ENCODE measurements around the gene IAPP. TPM values are rescaled to one million over a fixed set of nuclear protein-coding genes. Genes with fewer than 3 reads are reported as not detected.

IAPP gene
- total and polyA plus RNA-seq, 9 of the 15 experiments (the other 6 are each of a cell fraction or from before 2014, with no cell fraction given): not detected

DNA sequence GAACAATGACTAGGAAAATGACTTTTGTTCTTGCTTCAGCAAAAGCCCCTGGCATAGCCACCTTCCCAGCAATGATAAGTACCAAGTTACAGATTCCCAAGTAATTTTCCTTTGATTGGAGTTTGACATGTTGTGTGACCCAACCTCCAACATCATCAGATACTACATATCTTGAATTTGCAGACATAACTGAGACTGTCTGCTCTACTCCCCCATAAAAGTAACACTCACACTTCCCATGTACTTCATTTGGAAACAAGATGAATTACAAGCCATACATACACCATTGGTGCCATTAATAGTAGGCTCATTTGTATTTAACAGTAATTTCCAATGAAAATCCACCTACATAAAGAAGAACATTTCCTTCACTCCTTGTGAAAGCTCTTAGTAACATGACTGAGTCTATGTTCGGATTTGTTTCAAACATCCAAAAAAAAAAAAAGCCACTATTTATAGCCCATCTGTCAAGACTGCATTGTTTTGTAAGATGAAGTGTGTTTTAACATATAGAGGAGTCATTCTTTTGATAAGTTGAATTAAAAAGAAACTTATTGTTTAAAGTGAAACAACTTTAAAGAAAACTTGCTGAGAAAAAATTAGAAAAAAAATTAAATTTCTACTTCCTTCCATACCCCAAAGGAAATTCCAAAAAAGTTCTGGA lies 26.0 kb upstream of the IAPP start (continued):
- TF ChIP-seq, protein P1, sequence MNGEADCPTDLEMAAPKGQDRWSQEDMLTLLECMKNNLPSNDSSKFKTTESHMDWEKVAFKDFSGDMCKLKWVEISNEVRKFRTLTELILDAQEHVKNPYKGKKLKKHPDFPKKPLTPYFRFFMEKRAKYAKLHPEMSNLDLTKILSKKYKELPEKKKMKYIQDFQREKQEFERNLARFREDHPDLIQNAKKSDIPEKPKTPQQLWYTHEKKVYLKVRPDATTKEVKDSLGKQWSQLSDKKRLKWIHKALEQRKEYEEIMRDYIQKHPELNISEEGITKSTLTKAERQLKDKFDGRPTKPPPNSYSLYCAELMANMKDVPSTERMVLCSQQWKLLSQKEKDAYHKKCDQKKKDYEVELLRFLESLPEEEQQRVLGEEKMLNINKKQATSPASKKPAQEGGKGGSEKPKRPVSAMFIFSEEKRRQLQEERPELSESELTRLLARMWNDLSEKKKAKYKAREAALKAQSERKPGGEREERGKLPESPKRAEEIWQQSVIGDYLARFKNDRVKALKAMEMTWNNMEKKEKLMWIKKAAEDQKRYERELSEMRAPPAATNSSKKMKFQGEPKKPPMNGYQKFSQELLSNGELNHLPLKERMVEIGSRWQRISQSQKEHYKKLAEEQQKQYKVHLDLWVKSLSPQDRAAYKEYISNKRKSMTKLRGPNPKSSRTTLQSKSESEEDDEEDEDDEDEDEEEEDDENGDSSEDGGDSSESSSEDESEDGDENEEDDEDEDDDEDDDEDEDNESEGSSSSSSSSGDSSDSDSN (IDR thresholded peaks at IDR 0.05; ENCODE audit: borderline replicate concordance in 1 of 2, low read depth in 2 of 2, low read length in 2 of 2): no peak
- TF ChIP-seq SUPT5H (IDR thresholded peaks at IDR 0.05) (no peak), KAT2B (IDR thresholded peaks at IDR 0.05; ENCODE audit: low read depth, low read length) (no peak), ZNF12 (CRISPR knock-in tag; IDR thresholded peaks at IDR 0.05) (no peak), BHLHE40 (IDR thresholded peaks at IDR 0.05; ENCODE audit: low read length) (no peak), U2AF2 (optimal IDR thresholded peaks at IDR 0.05; ENCODE audit: low read depth, low read length) (no peak), NCOA4 (IDR thresholded peaks at IDR 0.05; ENCODE audit: partially characterized antibody) (no peak), FOXP1 (CRISPR knock-in tag; IDR thresholded peaks at IDR 0.05) (no peak), SPI1 (IDR thresholded peaks at IDR 0.05; ENCODE audit: borderline replicate concordance, low read depth, low read length) (no peak), BCL6 (CRISPR knock-in tag; IDR thresholded peaks at IDR 0.05) (no peak), NONO (IDR thresholded peaks at IDR 0.05; ENCODE audit: low read depth in 2 of 2, low read length in 1 of 2) (no peak), NR2F6 (CRISPR knock-in tag; IDR thresholded peaks at IDR 0.05) (no peak), DPF2 (IDR thresholded peaks at IDR 0.05) (peak; percentile 77; the same call in 1 of the 2 replicates), MAZ (CRISPR knock-in tag; conservative IDR thresholded peaks at IDR 0.05 in 1 of 2, IDR thresholded peaks at IDR 0.05 in 1 of 2) (no peak), SMARCE1 (IDR thresholded peaks at IDR 0.05) (peak; percentile 56)
- TF ChIP-seq, protein P2, sequence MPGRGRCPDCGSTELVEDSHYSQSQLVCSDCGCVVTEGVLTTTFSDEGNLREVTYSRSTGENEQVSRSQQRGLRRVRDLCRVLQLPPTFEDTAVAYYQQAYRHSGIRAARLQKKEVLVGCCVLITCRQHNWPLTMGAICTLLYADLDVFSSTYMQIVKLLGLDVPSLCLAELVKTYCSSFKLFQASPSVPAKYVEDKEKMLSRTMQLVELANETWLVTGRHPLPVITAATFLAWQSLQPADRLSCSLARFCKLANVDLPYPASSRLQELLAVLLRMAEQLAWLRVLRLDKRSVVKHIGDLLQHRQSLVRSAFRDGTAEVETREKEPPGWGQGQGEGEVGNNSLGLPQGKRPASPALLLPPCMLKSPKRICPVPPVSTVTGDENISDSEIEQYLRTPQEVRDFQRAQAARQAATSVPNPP (IDR thresholded peaks at IDR 0.05; ENCODE audit: borderline replicate concordance, insufficient read depth, insufficient read length): no peak
- TF ChIP-seq, protein P3, sequence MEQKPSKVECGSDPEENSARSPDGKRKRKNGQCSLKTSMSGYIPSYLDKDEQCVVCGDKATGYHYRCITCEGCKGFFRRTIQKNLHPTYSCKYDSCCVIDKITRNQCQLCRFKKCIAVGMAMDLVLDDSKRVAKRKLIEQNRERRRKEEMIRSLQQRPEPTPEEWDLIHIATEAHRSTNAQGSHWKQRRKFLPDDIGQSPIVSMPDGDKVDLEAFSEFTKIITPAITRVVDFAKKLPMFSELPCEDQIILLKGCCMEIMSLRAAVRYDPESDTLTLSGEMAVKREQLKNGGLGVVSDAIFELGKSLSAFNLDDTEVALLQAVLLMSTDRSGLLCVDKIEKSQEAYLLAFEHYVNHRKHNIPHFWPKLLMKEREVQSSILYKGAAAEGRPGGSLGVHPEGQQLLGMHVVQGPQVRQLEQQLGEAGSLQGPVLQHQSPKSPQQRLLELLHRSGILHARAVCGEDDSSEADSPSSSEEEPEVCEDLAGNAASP (IDR thresholded peaks at IDR 0.05): no peak
- TF ChIP-seq, protein P4, sequence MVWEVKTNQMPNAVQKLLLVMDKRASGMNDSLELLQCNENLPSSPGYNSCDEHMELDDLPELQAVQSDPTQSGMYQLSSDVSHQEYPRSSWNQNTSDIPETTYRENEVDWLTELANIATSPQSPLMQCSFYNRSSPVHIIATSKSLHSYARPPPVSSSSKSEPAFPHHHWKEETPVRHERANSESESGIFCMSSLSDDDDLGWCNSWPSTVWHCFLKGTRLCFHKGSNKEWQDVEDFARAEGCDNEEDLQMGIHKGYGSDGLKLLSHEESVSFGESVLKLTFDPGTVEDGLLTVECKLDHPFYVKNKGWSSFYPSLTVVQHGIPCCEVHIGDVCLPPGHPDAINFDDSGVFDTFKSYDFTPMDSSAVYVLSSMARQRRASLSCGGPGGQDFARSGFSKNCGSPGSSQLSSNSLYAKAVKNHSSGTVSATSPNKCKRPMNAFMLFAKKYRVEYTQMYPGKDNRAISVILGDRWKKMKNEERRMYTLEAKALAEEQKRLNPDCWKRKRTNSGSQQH (CRISPR knock-in tag; IDR thresholded peaks at IDR 0.05): no peak
- TF ChIP-seq, protein P5, sequence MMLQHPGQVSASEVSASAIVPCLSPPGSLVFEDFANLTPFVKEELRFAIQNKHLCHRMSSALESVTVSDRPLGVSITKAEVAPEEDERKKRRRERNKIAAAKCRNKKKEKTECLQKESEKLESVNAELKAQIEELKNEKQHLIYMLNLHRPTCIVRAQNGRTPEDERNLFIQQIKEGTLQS (IDR thresholded peaks at IDR 0.05): no peak
- TF ChIP-seq, protein P5 (CRISPR knock-in tag; conservative IDR thresholded peaks at IDR 0.05): no peak
